Measurements from ENCODE around the gene CCDC24. TPM values are rescaled to one million over a fixed set of nuclear protein-coding genes. Genes with fewer than 3 reads are reported as not detected.

The CCDC24 gene
- total RNA-seq, 4 donors from 2014 or later = 5.0 to 6.2 (median 5.5) TPM

GRCh38 chr1:44021156-44021555 is 29.8 kb downstream of the CCDC24 start:
- H3K36me3 ChIP-seq = peaks cover 0 to 42% of the 10 kb centered on the region in 2 donors
- ATAC-seq = no peak

GRCh38 chr1:44021581-44022321 is 30.4 kb downstream of the CCDC24 start:
- WGBS, 2 donors (ENCODE audit: low coverage in 1 of 2) = 78 to 93% methylated on average over 2 to 3 of the region's 10 CpGs
- no peak overlapping the region for H3K4me3 ChIP-seq
- no peaks in the 10 kb centered on the region for H3K9me3 ChIP-seq
- no peak overlapping the region for H3K27ac ChIP-seq
- no peaks in the 10 kb centered on the region for H3K4me1 ChIP-seq
- no peaks in the 10 kb centered on the region for H3K27me3 ChIP-seq
- TF ChIP-seq POLR2A (IDR thresholded peaks at IDR 0.05) (no peak), POLR2AphosphoS5 (IDR thresholded peaks at IDR 0.05) (no peak), EP300 (IDR thresholded peaks at IDR 0.05) (no peak)
- TF ChIP-seq, protein P1, sequence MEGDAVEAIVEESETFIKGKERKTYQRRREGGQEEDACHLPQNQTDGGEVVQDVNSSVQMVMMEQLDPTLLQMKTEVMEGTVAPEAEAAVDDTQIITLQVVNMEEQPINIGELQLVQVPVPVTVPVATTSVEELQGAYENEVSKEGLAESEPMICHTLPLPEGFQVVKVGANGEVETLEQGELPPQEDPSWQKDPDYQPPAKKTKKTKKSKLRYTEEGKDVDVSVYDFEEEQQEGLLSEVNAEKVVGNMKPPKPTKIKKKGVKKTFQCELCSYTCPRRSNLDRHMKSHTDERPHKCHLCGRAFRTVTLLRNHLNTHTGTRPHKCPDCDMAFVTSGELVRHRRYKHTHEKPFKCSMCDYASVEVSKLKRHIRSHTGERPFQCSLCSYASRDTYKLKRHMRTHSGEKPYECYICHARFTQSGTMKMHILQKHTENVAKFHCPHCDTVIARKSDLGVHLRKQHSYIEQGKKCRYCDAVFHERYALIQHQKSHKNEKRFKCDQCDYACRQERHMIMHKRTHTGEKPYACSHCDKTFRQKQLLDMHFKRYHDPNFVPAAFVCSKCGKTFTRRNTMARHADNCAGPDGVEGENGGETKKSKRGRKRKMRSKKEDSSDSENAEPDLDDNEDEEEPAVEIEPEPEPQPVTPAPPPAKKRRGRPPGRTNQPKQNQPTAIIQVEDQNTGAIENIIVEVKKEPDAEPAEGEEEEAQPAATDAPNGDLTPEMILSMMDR (IDR thresholded peaks at IDR 0.05) = no peak
- no peak for ATAC-seq
- peaks cover 0 to 42% of the 10 kb centered on the region in 2 donors for H3K36me3 ChIP-seq

More at GRCh38 chr1:44021156-44021555, 29.8 kb downstream of the CCDC24 start:
- Histone ChIP-seq H3K9me3 (no peaks in the 10 kb centered on the region), H3K4me3 (no peak overlapping the region), H3K27me3 (no peaks in the 10 kb centered on the region), H3K4me1 (peaks cover 0 to 2% (median 0%) of the 10 kb centered on the region in 3 donors), H3K27ac (no peak overlapping the region)
- no peak for TF ChIP-seq POLR2AphosphoS5 (IDR thresholded peaks at IDR 0.05)
- TF ChIP-seq EP300 (IDR thresholded peaks at IDR 0.05) = no peak
- WGBS, 2 donors (ENCODE audit: low coverage in 1 of 2) = 82 to 100% methylated on average over 1 to 2 of the region's 8 CpGs

GRCh38 chr1:44024031-44024902 is 32.9 kb downstream of the CCDC24 start:
- TF ChIP-seq EP300 (IDR thresholded peaks at IDR 0.05) (no peak), POLR2AphosphoS5 (IDR thresholded peaks at IDR 0.05) (no peak), POLR2A (IDR thresholded peaks at IDR 0.05) (no peak)
- TF ChIP-seq, protein P1 (IDR thresholded peaks at IDR 0.05) = no peak
- Histone ChIP-seq H3K27ac (peak overlapping the region in 1 of 4 donors; percentile 19), H3K27me3 (no peaks in the 10 kb centered on the region), H3K4me3 (no peak overlapping the region), H3K9me3 (no peaks in the 10 kb centered on the region), H3K36me3 (peaks cover 0 to 32% of the 10 kb centered on the region in 2 donors), H3K4me1 (peaks cover 0 to 9% (median 5%) of the 10 kb centered on the region in 3 donors)
- ATAC-seq = no peak
- WGBS, 2 donors (ENCODE audit: low coverage in 1 of 2) = 80% methylated on average over 1 of the region's 14 CpGs

- TF ChIP-seq EP300 (IDR thresholded peaks at IDR 0.05) = no peak
- TF ChIP-seq, protein P1 (IDR thresholded peaks at IDR 0.05) = no peak
- TF ChIP-seq POLR2AphosphoS5 (IDR thresholded peaks at IDR 0.05) = no peak
- no peak for TF ChIP-seq POLR2A (IDR thresholded peaks at IDR 0.05)
- 77 to 100% methylated on average over 2 to 13 of the region's 13 CpGs for WGBS, 2 donors (ENCODE audit: low coverage in 1 of 2)
- Histone ChIP-seq H3K9me3 (no peaks in the 10 kb centered on the region), H3K36me3 (peaks cover 0 to 31% of the 10 kb centered on the region in 2 donors), H3K27ac (no peak overlapping the region), H3K27me3 (no peaks in the 10 kb centered on the region), H3K4me1 (peaks cover 0 to 13% (median 8%) of the 10 kb centered on the region in 3 donors), H3K4me3 (no peak overlapping the region)
- no peak for ATAC-seq
These were observed 33.6 kb downstream of the CCDC24 start for GRCh38 chr1:44024903-44025525.

DNA sequence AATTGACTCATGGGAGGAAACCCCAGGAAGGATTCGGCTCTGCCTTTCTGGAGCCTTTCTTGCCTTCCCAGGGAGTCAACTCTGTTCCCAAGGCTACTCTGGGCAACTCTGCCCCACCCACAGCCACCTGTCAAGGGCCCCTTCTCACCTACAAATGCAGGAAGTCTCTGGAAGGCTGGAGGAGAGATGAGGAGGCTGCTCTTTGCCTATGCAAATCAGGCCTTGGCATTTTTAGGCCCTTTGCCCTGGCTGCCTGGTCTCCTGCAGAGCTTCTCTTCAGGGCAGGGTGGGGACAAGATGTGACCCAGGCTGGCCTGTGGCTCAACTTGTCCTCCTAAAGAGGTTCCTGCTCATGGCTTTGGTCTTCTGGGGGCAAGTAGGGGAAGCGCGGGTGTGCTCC is 34.4 kb downstream of the CCDC24 start:
- no peak for ATAC-seq
- Histone ChIP-seq H3K9me3 (no peaks in the 10 kb centered on the region), H3K27me3 (no peaks in the 10 kb centered on the region), H3K27ac (no peak overlapping the region), H3K36me3 (peaks cover 0 to 25% of the 10 kb centered on the region in 2 donors), H3K4me1 (peaks cover 0 to 17% (median 8%) of the 10 kb centered on the region in 3 donors), H3K4me3 (no peak overlapping the region)
- 50 to 100% methylated on average over 1 to 3 of the region's 3 CpGs for WGBS, 2 donors (ENCODE audit: low coverage in 1 of 2)
- TF ChIP-seq POLR2AphosphoS5 (IDR thresholded peaks at IDR 0.05) (no peak), EP300 (IDR thresholded peaks at IDR 0.05) (no peak), POLR2A (IDR thresholded peaks at IDR 0.05) (no peak)
- TF ChIP-seq, protein P1 (IDR thresholded peaks at IDR 0.05) = no peak
